Measurements from ENCODE around the gene ORC6.

GRCh38 chr16:46709469-46710005, 20.1 kb downstream of the ORC6 start:
- TF ChIP-seq CTCF (IDR thresholded peaks at IDR 0.05; ENCODE audit: insufficient read depth, low read length) (no peak), REST (IDR thresholded peaks at IDR 0.05; ENCODE audit: insufficient replicate concordance, low read depth) (no peak), POLR2AphosphoS5 (IDR thresholded peaks at IDR 0.05; ENCODE audit: low read depth) (no peak)
